ENCODE results near the gene EFCAB10. TPM values are rescaled to one million over a fixed set of nuclear protein-coding genes. Genes with fewer than 3 reads are reported as not detected.

The EFCAB10 gene
- total RNA-seq, 1 experiment from 2014 or later, result 0.18 TPM

DNA sequence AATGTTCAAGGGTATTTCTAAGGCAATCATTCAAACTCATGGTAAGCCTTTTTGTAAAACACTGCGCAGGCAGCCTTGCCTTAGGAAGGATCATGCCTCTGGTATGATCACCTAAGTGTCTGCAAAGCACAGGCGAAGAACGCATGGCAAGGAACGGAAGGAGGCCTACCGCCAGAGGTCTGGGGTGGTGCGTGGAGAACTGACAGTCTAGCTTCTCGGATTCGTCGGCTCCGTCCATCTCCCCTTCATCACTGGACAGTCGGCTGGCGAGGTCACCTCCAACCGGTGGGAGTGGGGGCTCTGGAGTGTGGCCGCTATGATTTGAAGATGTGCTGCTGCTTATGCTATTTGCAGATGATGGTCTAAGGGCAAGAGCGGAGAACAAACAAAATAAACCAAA, 42.6 kb upstream of the EFCAB10 start:
- no peaks in the 10 kb centered on the region for H3K9me2 ChIP-seq (replicated peaks; ENCODE audit: low read length)
- no peaks in the 10 kb centered on the region for H3F3A ChIP-seq (ENCODE audit: low read length, unreplicated experiment)
- H3K27ac ChIP-seq (ENCODE audit: low read length), result no peak overlapping the region
- BruUV-seq (replicated peaks), result no TSS peak
- H3K27me3 ChIP-seq (ENCODE audit: low read length), result no peaks in the 10 kb centered on the region
- H3K79me2 ChIP-seq (ENCODE audit: low read length), result no peaks in the 10 kb centered on the region
- no peaks in the 10 kb centered on the region for H3K9me3 ChIP-seq (ENCODE audit: low read length)
- ChIA-PET POLR2A (ENCODE audit: unreplicated experiment) (interaction anchor here (0.6 kb wide), 1 partner anchor 1663 kb away, joined by 5 read pairs; no protein-coding TSS in a partner anchor), CTCF (no interaction called here)
- H3K4me2 ChIP-seq (ENCODE audit: low read length), result no peak overlapping the region
- H3K4me1 ChIP-seq (ENCODE audit: insufficient read depth, low read length), result no peaks in the 10 kb centered on the region
- DNase-seq (no peak), ATAC-seq (no peak)
- no peaks in the 10 kb centered on the region for H4K20me1 ChIP-seq (ENCODE audit: low read length)
- H3K36me3 ChIP-seq (ENCODE audit: low read depth, low read length), result no peaks in the 10 kb centered on the region; the same call in 1 of the 2 replicates
- H3K9ac ChIP-seq (ENCODE audit: low read length), result no peak overlapping the region
- no peak overlapping the region for H3K4me3 ChIP-seq (ENCODE audit: low read length)
- H2AFZ ChIP-seq (ENCODE audit: low read length), result no peak overlapping the region
- TF ChIP-seq EZH2phosphoT487 (IDR thresholded peaks at IDR 0.05; ENCODE audit: borderline replicate concordance, low read length), result no peak
- TF ChIP-seq, protein P1, sequence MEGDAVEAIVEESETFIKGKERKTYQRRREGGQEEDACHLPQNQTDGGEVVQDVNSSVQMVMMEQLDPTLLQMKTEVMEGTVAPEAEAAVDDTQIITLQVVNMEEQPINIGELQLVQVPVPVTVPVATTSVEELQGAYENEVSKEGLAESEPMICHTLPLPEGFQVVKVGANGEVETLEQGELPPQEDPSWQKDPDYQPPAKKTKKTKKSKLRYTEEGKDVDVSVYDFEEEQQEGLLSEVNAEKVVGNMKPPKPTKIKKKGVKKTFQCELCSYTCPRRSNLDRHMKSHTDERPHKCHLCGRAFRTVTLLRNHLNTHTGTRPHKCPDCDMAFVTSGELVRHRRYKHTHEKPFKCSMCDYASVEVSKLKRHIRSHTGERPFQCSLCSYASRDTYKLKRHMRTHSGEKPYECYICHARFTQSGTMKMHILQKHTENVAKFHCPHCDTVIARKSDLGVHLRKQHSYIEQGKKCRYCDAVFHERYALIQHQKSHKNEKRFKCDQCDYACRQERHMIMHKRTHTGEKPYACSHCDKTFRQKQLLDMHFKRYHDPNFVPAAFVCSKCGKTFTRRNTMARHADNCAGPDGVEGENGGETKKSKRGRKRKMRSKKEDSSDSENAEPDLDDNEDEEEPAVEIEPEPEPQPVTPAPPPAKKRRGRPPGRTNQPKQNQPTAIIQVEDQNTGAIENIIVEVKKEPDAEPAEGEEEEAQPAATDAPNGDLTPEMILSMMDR (conservative IDR thresholded peaks at IDR 0.05; ENCODE audit: low read depth, low read length), result no peak
- TF ChIP-seq EZH2 (IDR thresholded peaks at IDR 0.05; ENCODE audit: low read length, unreplicated experiment), result no peak
- intact Hi-C loops (cut with micrococcal nuclease), result no loop called here

DNA sequence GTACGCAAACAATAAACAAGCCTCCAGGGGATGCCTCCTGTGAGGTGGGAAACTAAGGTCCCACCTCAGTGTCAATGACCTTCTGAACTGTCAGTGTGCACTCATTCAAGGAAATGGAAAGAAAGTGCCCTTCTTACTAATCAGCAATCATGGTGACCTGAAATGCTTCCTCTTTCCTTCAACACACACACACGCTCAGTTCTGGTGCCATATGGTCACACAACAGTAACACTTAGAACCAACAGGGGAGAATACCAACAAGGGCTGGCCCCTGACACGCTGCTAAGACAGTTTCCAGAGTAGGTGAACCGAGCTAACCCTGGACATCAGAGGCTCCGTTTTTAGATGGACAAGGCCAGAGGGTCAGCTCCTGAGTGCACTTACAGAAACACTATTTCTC, 42.1 kb upstream of the EFCAB10 start:
- intact Hi-C loops (cut with micrococcal nuclease), result no loop called here
- TF ChIP-seq, protein P1 (conservative IDR thresholded peaks at IDR 0.05; ENCODE audit: low read depth, low read length), result no peak
- TF ChIP-seq EZH2 (IDR thresholded peaks at IDR 0.05; ENCODE audit: low read length, unreplicated experiment) (no peak), EZH2phosphoT487 (IDR thresholded peaks at IDR 0.05; ENCODE audit: borderline replicate concordance, low read length) (no peak)
- H3K9me3 ChIP-seq (ENCODE audit: low read length), result no peaks in the 10 kb centered on the region

DNA sequence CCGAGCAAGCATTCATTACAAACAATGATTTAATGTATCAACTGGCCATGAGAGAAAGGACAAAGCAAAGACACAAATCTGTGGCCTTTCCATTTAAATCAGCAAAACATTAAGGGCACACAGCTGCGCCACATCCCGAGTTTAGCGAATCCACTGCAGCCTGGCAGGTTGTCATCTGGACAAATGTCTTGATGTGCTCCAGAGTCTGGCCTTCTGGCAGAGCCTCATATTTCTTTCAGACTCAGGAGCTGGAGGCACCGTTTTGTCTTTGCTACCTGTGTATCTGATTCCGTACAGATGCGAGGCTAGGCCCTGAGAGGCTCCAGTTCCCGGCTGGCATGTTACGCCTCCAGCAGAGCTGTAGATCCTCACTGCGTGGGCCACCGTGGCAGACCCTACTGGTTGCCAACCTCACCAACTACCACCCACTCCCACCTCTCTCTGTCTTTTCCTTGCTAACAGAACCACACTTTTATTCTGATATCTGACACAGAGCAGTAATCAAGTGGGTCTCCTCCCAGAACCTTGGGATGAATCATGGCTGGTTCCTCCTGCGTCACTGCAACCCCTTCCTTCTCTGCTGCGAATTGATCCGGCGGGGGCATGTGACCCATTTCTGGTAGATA, 40.9 kb upstream of the EFCAB10 start:
- Histone ChIP-seq H3K4me2 (ENCODE audit: low read length) (no peak overlapping the region), H3F3A (ENCODE audit: low read length, unreplicated experiment) (no peaks in the 10 kb centered on the region), H3K9ac (ENCODE audit: low read length) (no peak overlapping the region), H2AFZ (ENCODE audit: low read length) (no peak overlapping the region), H3K27me3 (ENCODE audit: low read length) (no peaks in the 10 kb centered on the region), H4K20me1 (ENCODE audit: low read length) (no peaks in the 10 kb centered on the region), H3K4me1 (ENCODE audit: insufficient read depth, low read length) (no peaks in the 10 kb centered on the region), H3K79me2 (ENCODE audit: low read length) (no peaks in the 10 kb centered on the region), H3K27ac (ENCODE audit: low read length) (no peak overlapping the region), H3K4me3 (ENCODE audit: low read length) (no peak overlapping the region), H3K36me3 (ENCODE audit: low read depth, low read length) (no peaks in the 10 kb centered on the region; the same call in 1 of the 2 replicates), H3K9me2 (replicated peaks; ENCODE audit: low read length) (no peaks in the 10 kb centered on the region), H3K9me3 (ENCODE audit: low read length) (no peaks in the 10 kb centered on the region)
- intact Hi-C loops (cut with micrococcal nuclease), result no loop called here
- CTCF ChIA-PET, result interaction anchor here (0.5 kb wide), 1 partner anchor 380 kb away, joined by 10 read pairs; no protein-coding TSS in a partner anchor
- no TSS peak for BruUV-seq (replicated peaks)
- POLR2A ChIA-PET (ENCODE audit: unreplicated experiment), result no interaction called here
- TF ChIP-seq EZH2phosphoT487 (IDR thresholded peaks at IDR 0.05; ENCODE audit: borderline replicate concordance, low read length), result no peak
- TF ChIP-seq, protein P1 (conservative IDR thresholded peaks at IDR 0.05; ENCODE audit: low read depth, low read length), result no peak
- TF ChIP-seq EZH2 (IDR thresholded peaks at IDR 0.05; ENCODE audit: low read length, unreplicated experiment), result no peak
- no peak for ATAC-seq
- DNase-seq, result no peak

More for the DNA sequence above, 42.1 kb upstream of the EFCAB10 start:
- Histone ChIP-seq H4K20me1 (ENCODE audit: low read length) (no peaks in the 10 kb centered on the region), H3K4me3 (ENCODE audit: low read length) (no peak overlapping the region), H3K27me3 (ENCODE audit: low read length) (no peaks in the 10 kb centered on the region), H3K4me1 (ENCODE audit: insufficient read depth, low read length) (no peaks in the 10 kb centered on the region), H3K9ac (ENCODE audit: low read length) (no peak overlapping the region), H3K79me2 (ENCODE audit: low read length) (no peaks in the 10 kb centered on the region), H2AFZ (ENCODE audit: low read length) (no peak overlapping the region), H3F3A (ENCODE audit: low read length, unreplicated experiment) (no peaks in the 10 kb centered on the region), H3K4me2 (ENCODE audit: low read length) (no peak overlapping the region), H3K9me2 (replicated peaks; ENCODE audit: low read length) (no peaks in the 10 kb centered on the region), H3K36me3 (ENCODE audit: low read depth, low read length) (no peaks in the 10 kb centered on the region; the same call in 1 of the 2 replicates), H3K27ac (ENCODE audit: low read length) (no peak overlapping the region)
- no TSS peak for BruUV-seq (replicated peaks)
- ChIA-PET POLR2A (ENCODE audit: unreplicated experiment) (no interaction called here), CTCF (no interaction called here)
- DNase-seq (no peak), ATAC-seq (no peak)

Measured in PC-3 (cell line).